Suprapubic skin (tissue), 4 donors: ENCODE measurements around the gene HNF1A.

ENCODE experiments used
- CTCF ChIP-seq, 2 donors: fragments of 200-600 bp in 1 of 2; fragments of 450-650 bp in 1 of 2; sonication (generic) in 1 of 2; IDR thresholded peaks; one replicate each; pipeline ENCODE4 v1.5.1; 2016 to 2019; ENCODE audit warnings: antibody characterized with exemption in 2 of 2, mild to moderate bottlenecking in 1 of 2, moderate library complexity in 1 of 2
- EP300 ChIP-seq: sonication (generic); formaldehyde crosslinking; IDR thresholded peaks from one replicate; pipeline ENCODE4 v1.6.1; 2017; ENCODE audit warnings: antibody characterized with exemption
- POLR2A ChIP-seq, 2 donors: fragments of 450-650 bp; IDR thresholded peaks; one replicate each; pipeline ENCODE4 v1.6.1; 2017; ENCODE audit warnings: antibody characterized with exemption in 2 of 2, mild to moderate bottlenecking in 2 of 2, moderate library complexity in 2 of 2
- POLR2AphosphoS5 ChIP-seq, 3 donors: sonication (generic); formaldehyde crosslinking; IDR thresholded peaks; one replicate each; pipeline ENCODE4 v1.6.1; 2017; ENCODE audit warnings: antibody characterized with exemption in 3 of 3

GRCh38 chr12:120943482-120943881 is 34.9 kb upstream of the HNF1A start:
- TF ChIP-seq POLR2A (IDR thresholded peaks at IDR 0.05) = no peak
- TF ChIP-seq CTCF (IDR thresholded peaks at IDR 0.05) = no peak
- no peak for TF ChIP-seq EP300
- TF ChIP-seq POLR2AphosphoS5 (IDR thresholded peaks at IDR 0.05) = no peak
